H1 (cell line): ENCODE data around the gene ASXL2. TPM values are rescaled to one million over a fixed set of nuclear protein-coding genes. Genes with fewer than 3 reads are reported as not detected.

Experiments used
- CTCF ChIA-PET: fragments of 300-600 bp; sonication (Branson Sonifier 250); formaldehyde crosslinking; loops from one replicate; lab custom pipeline; 2021; ENCODE audit not compliant: partially characterized antibody; lab: Charles Lee
- POLR2A ChIA-PET: fragments of 300-600 bp; sonication (Branson Sonifier 250); formaldehyde crosslinking; loops from one replicate; lab custom pipeline; 2021; ENCODE audit warnings: inconsistent platforms; ENCODE audit not compliant: partially characterized antibody; lab: Charles Lee
- DNase-seq, 2 experiments: peaks; one replicate each; pipeline versions ENCODE4 v3.0.0 to v3.0.0-alpha.2; 2010 to 2022; ENCODE audit warnings: low spot score in 2 of 2, low read depth in 1 of 2, mixed read lengths in 1 of 2
- FAIRE-seq: peaks from 2 replicates; lab custom pipeline; 2011; peaks lifted over from hg19 to GRCh38; lab: Jason Lieb, UNC
- H2AFZ ChIP-seq: 2 replicates; pipeline ENCODE4 v1.8.1; 2012; ENCODE audit warnings: low read length, inconsistent platforms
- H2AK5ac ChIP-seq: 2 replicates; pipeline ENCODE4 v1.6.1; 2013; ENCODE audit warnings: low read depth, low read length
- H2BK120ac ChIP-seq: replicated peaks from 2 replicates; pipeline ENCODE3; 2013; ENCODE audit warnings: low read depth, low read length, inconsistent platforms
- H2BK12ac ChIP-seq: 2 replicates; pipeline ENCODE4 v1.6.1; 2013; ENCODE audit warnings: low read depth, low read length
- H2BK15ac ChIP-seq: 2 replicates; pipeline ENCODE4 v1.6.1; 2013; ENCODE audit warnings: low read length
- H2BK20ac ChIP-seq: 2 replicates; pipeline ENCODE4 v1.6.1; 2013; ENCODE audit warnings: low read length
- H2BK5ac ChIP-seq: 2 replicates; pipeline ENCODE4 v1.6.1; 2013; ENCODE audit warnings: low read depth, low read length
- H3K14ac ChIP-seq: 2 replicates; pipeline ENCODE4 v1.6.1; 2013; ENCODE audit warnings: inconsistent platforms; ENCODE audit not compliant: insufficient read length
- H3K18ac ChIP-seq: 2 replicates; pipeline ENCODE4 v1.6.1; 2013; ENCODE audit warnings: low read length; ENCODE audit errors: extremely low read depth
- H3K23ac ChIP-seq: 2 replicates; pipeline ENCODE4 v1.6.1; 2013; ENCODE audit warnings: inconsistent platforms; ENCODE audit not compliant: insufficient read length
- H3K23me2 ChIP-seq: 2 replicates; pipeline ENCODE4 v1.6.1; 2013; ENCODE audit warnings: low read depth, low read length
- H3K27ac ChIP-seq: 2 replicates; pipeline ENCODE4 v1.6.1; 2011; ENCODE audit warnings: low read depth, low read length, inconsistent platforms
- H3K27me3 ChIP-seq, 4 experiments: replicated peaks in 1 of 4; 1 replicate in 1 of 4; 2 replicates in 3 of 4; pipeline versions ENCODE4 v1.6.1 to v1.8.1; 2011 to 2013; ENCODE audit warnings: low read length in 3 of 4, mild to moderate bottlenecking in 3 of 4, inconsistent platforms in 2 of 4, mixed read lengths in 2 of 4, moderate library complexity in 1 of 4; ENCODE audit not compliant: control insufficient read depth in 3 of 4, insufficient read depth in 3 of 4; ENCODE audit errors: extremely low read depth in 1 of 4
- H3K36me3 ChIP-seq, 4 experiments: 2 replicates each; pipeline versions ENCODE4 v1.6.1 to v1.8.1; 2011 to 2013; ENCODE audit warnings: mild to moderate bottlenecking in 4 of 4, low read length in 3 of 4, moderate library complexity in 2 of 4, control low read depth in 1 of 4, inconsistent platforms in 1 of 4; ENCODE audit not compliant: insufficient read depth in 4 of 4, control insufficient read depth in 2 of 4
- H3K4ac ChIP-seq: replicated peaks from 2 replicates; pipeline ENCODE3; 2013; ENCODE audit warnings: low read length, low read depth, mixed read lengths, inconsistent platforms; ENCODE audit not compliant: insufficient read length
- H3K4me1 ChIP-seq, 4 experiments: replicated peaks in 1 of 4; 1 replicate in 1 of 4; 2 replicates in 3 of 4; pipeline versions ENCODE4 v1.6.1 to v1.8.1; 2011 to 2013; ENCODE audit warnings: low read length in 3 of 4, inconsistent platforms in 2 of 4, mixed read lengths in 1 of 4; ENCODE audit not compliant: insufficient read depth in 4 of 4, control insufficient read depth in 3 of 4
- H3K4me2 ChIP-seq, 2 experiments: 2 replicates each; pipeline versions ENCODE4 v1.6.1 to v1.8.1; 2011 to 2013; ENCODE audit warnings: low read depth in 2 of 2, low read length in 2 of 2, control low read depth in 1 of 2, inconsistent platforms in 1 of 2, mild to moderate bottlenecking in 1 of 2; ENCODE audit not compliant: insufficient read depth in 1 of 2
- H3K4me3 ChIP-seq, 4 experiments: fragments of 200-600, 300-600 bp in 1 of 4; sonication (generic), shearing (Covaris generic), sonication (Bioruptor Twin) in 1 of 4; 2 replicates each; pipeline versions ENCODE4 v1.5.1 to v1.8.1; 2011 to 2016; ENCODE audit warnings: low read length in 4 of 4, low read depth in 3 of 4, control low read depth in 2 of 4, inconsistent platforms in 2 of 4, mild to moderate bottlenecking in 2 of 4, mixed read lengths in 1 of 4, moderate library complexity in 1 of 4; ENCODE audit not compliant: insufficient read depth in 2 of 4; ENCODE audit errors: extremely low read depth in 1 of 4
- H3K56ac ChIP-seq: replicated peaks from 2 replicates; pipeline ENCODE3; 2013; ENCODE audit warnings: low read depth, mild to moderate bottlenecking, mixed read lengths, low read length, inconsistent platforms; ENCODE audit not compliant: insufficient read length
- H3K79me1 ChIP-seq: 2 replicates; pipeline ENCODE4 v1.6.1; 2013; ENCODE audit warnings: low read depth, low read length, control low read depth
- H3K79me2 ChIP-seq, 2 experiments: 2 replicates each; pipeline versions ENCODE4 v1.6.1 to v1.8.1; 2012 to 2013; ENCODE audit warnings: low read length in 2 of 2, mild to moderate bottlenecking in 2 of 2, inconsistent platforms in 1 of 2; ENCODE audit not compliant: insufficient read depth in 2 of 2, control insufficient read depth in 1 of 2
- H3K9ac ChIP-seq, 4 experiments: replicated peaks in 1 of 4; 1 replicate in 1 of 4; 2 replicates in 3 of 4; pipeline versions ENCODE4 v1.6.1 to v1.8.1; 2011 to 2013; ENCODE audit warnings: low read depth in 3 of 4, low read length in 3 of 4, control low read depth in 2 of 4, mild to moderate bottlenecking in 2 of 4, moderate library complexity in 2 of 4, inconsistent platforms in 1 of 4; ENCODE audit errors: extremely low read depth in 1 of 4
- H3K9me3 ChIP-seq, 2 experiments: 2 replicates each; pipeline versions ENCODE4 v1.6.1 to v1.8.1; 2012 to 2013; ENCODE audit warnings: mild to moderate bottlenecking in 2 of 2, moderate library complexity in 2 of 2, control low read depth in 1 of 2, inconsistent platforms in 1 of 2, low read depth in 1 of 2, low read length in 1 of 2, mixed read lengths in 1 of 2; ENCODE audit not compliant: insufficient read depth in 2 of 2
- H4K20me1 ChIP-seq, 2 experiments: replicated peaks in 1 of 2; 2 replicates each; pipeline versions ENCODE3 to v1.8.1; 2011 to 2013; ENCODE audit warnings: inconsistent platforms in 2 of 2, low read length in 2 of 2, mild to moderate bottlenecking in 1 of 2; ENCODE audit not compliant: insufficient read depth in 2 of 2, control insufficient read depth in 1 of 2
- H4K5ac ChIP-seq: 2 replicates; pipeline ENCODE4 v1.6.1; 2013; ENCODE audit warnings: low read length, low read depth, mixed read lengths, inconsistent platforms; ENCODE audit not compliant: insufficient read length
- H4K8ac ChIP-seq: 2 replicates; pipeline ENCODE4 v1.8.0; 2013; ENCODE audit warnings: mild to moderate bottlenecking, moderate library complexity, low read length, inconsistent platforms; ENCODE audit not compliant: insufficient read depth; ENCODE audit errors: extremely low read depth
- H4K91ac ChIP-seq: replicated peaks from 2 replicates; pipeline ENCODE3; 2013; ENCODE audit warnings: low read length, mixed read lengths, inconsistent platforms; ENCODE audit not compliant: insufficient read length
- ASH2L ChIP-seq: fragments of 200-600, 300-600 bp; sonication (generic); IDR thresholded peaks from one replicate; pipeline ENCODE4 v1.7.1; 2017; ENCODE audit warnings: low read length
- BCL11A ChIP-seq, 2 experiments: IDR thresholded peaks; one replicate each; pipeline ENCODE4 v1.6.1; 2011; ENCODE audit warnings: low read depth in 2 of 2, low read length in 2 of 2, mild to moderate bottlenecking in 2 of 2
- GABPA ChIP-seq: IDR thresholded peaks from 2 replicates; pipeline ENCODE4 v1.6.1; 2011; ENCODE audit warnings: mild to moderate bottlenecking, low read length, moderate library complexity, borderline replicate concordance; ENCODE audit not compliant: insufficient read depth
- JUND ChIP-seq: IDR thresholded peaks from 2 replicates; pipeline ENCODE4 v1.6.1; 2011; ENCODE audit warnings: mild to moderate bottlenecking, improper control_type of control experiment, low read length
- KDM5A ChIP-seq: fragments of 200-600 bp; IDR thresholded peaks from 2 replicates; pipeline ENCODE4 v1.7.1; 2012; ENCODE audit warnings: mild to moderate bottlenecking, low read length, inconsistent platforms, mixed read lengths
- NANOG ChIP-seq: IDR thresholded peaks from 2 replicates; pipeline ENCODE4 v1.6.1; 2011; ENCODE audit warnings: low read length, low read depth, mild to moderate bottlenecking, inconsistent platforms; ENCODE audit not compliant: insufficient read depth, poor library complexity, severe bottlenecking
- NRF1 ChIP-seq: IDR thresholded peaks from 2 replicates; pipeline ENCODE4 v1.6.1; 2011; ENCODE audit warnings: mild to moderate bottlenecking, low read depth, low read length, improper control_type of control experiment
- PHF8 ChIP-seq: fragments of 200-600 bp; sonication (generic); conservative IDR thresholded peaks from 2 replicates; pipeline ENCODE4 v1.7.1; 2012; ENCODE audit warnings: low read depth, mild to moderate bottlenecking, inconsistent platforms, low read length, moderate library complexity
- POLR2A ChIP-seq, 2 experiments: IDR thresholded peaks; 1 replicate in 1 of 2; 2 replicates in 1 of 2; pipeline ENCODE4 v1.6.1; 2011; ENCODE audit warnings: low read depth in 2 of 2, low read length in 2 of 2, mild to moderate bottlenecking in 2 of 2; ENCODE audit errors: control extremely low read depth in 1 of 2
- RFX5 ChIP-seq: IDR thresholded peaks from 2 replicates; pipeline ENCODE4 v1.6.1; 2011; ENCODE audit warnings: low read depth, low read length, improper control_type of control experiment, borderline replicate concordance
- RXRA ChIP-seq: IDR thresholded peaks from 2 replicates; pipeline ENCODE4 v1.6.1; 2011; ENCODE audit warnings: low read depth, mild to moderate bottlenecking, low read length, moderate library complexity; ENCODE audit not compliant: insufficient read depth
- SIX5 ChIP-seq: IDR thresholded peaks from 2 replicates; pipeline ENCODE4 v1.6.1; 2011; ENCODE audit warnings: mild to moderate bottlenecking, low read depth, low read length
- SP4 ChIP-seq: IDR thresholded peaks from 2 replicates; pipeline ENCODE4 v1.6.1; 2012; ENCODE audit warnings: low read length, inconsistent platforms
- TAF7 ChIP-seq: optimal IDR thresholded peaks from 2 replicates; pipeline ENCODE3; 2011; ENCODE audit warnings: low read depth, mild to moderate bottlenecking, inconsistent platforms, low read length, moderate library complexity, borderline replicate concordance
- TCF12 ChIP-seq: IDR thresholded peaks from 2 replicates; pipeline ENCODE4 v1.6.1; 2011; ENCODE audit warnings: low read depth, mild to moderate bottlenecking, low read length
- YY1 ChIP-seq: IDR thresholded peaks from 2 replicates; pipeline ENCODE4 v1.6.1; 2011; ENCODE audit warnings: low read depth, mild to moderate bottlenecking, low read length
- WGBS, 2 experiments: shearing (Covaris generic) in 1 of 2; methylation state at CpG; one replicate each; pipeline versions ENCODE4 v1.1.6 to v1.1.7; 2013 to 2015; ENCODE audit warnings: low lambda C conversion rate in 2 of 2, mixed read lengths in 2 of 2, inconsistent platforms in 1 of 2, low coverage in 1 of 2, missing lambda C conversion rate in 1 of 2; ENCODE audit not compliant: insufficient replicate concordance in 2 of 2, insufficient coverage in 1 of 2, insufficient read length in 1 of 2; ENCODE audit errors: extremely low coverage in 1 of 2, missing lambda C conversion rate in 1 of 2; 5-methylcytosine and 5-hydroxymethylcytosine counted together
- polyA plus RNA-seq, 7 experiments: library from polyadenylated mRNA; depleted of rRNA in 3 of 7; stranded (reverse) in 5 of 7; unstranded in 2 of 7; fragments of >200 nt in 5 of 7; fragments of 200-250 nt in 2 of 7; gene quantifications; 1 replicate in 5 of 7; 2 replicates in 1 of 7; 4 replicates in 1 of 7; pipeline versions ENCODE4 v1.2.1 to v1.2.3, GENCODE V29; 2011 to 2013; ENCODE audit warnings: missing spikeins in 2 of 7, mixed read lengths in 2 of 7
- total RNA-seq: library from RNA; stranded (reverse); fragmentation: NEBNext Ultra II Directional; extraction: Animal tissue kit (Norgen Biotek cat#: 25700); gene quantifications from 2 replicates; pipeline ENCODE4 v1.2.1, GENCODE V29; 2021

Gene ASXL2
- total and polyA plus RNA-seq, 2 of the 8 experiments (the other 6 are each of a cell fraction or from before 2014, with no cell fraction given), result 7.2 to 41.3 TPM

- no peak overlapping the region for H3K56ac ChIP-seq
- H3K23me2 ChIP-seq, result no peaks in the 10 kb centered on the region
- POLR2A ChIA-PET, result no interaction called here
- H3K9me3 ChIP-seq, result no peaks in the 10 kb centered on the region; a peak in 1 of 4 replicates
- no peak overlapping the region for H3K23ac ChIP-seq
- H3K4me2 ChIP-seq, result no peak overlapping the region
- H3K18ac ChIP-seq, result no peak overlapping the region
- no peak overlapping the region for H2BK20ac ChIP-seq
- no peak overlapping the region for H2BK12ac ChIP-seq
- H3K4me3 ChIP-seq, result no peak overlapping the region
- no peak overlapping the region for H2BK120ac ChIP-seq
- no peak overlapping the region for H3K14ac ChIP-seq
- no peaks in the 10 kb centered on the region for H3K79me2 ChIP-seq
- 96% methylated on average over 6 of the region's 6 CpGs; no CpG with 5 or more reads in 1 of the 2 experiments for WGBS, 2 experiments
- H4K8ac ChIP-seq, result no peak overlapping the region; the same call in 1 of the 2 replicates
- H3K9ac ChIP-seq, result no peak overlapping the region
- H2AFZ ChIP-seq, result no peak overlapping the region
- no peaks in the 10 kb centered on the region for H3K79me1 ChIP-seq
- H3K4me1 ChIP-seq, result no peaks in the 10 kb centered on the region
- H4K20me1 ChIP-seq, result no peaks in the 10 kb centered on the region
- H3K27me3 ChIP-seq, result no peaks in the 10 kb centered on the region
- H3K36me3 ChIP-seq, result no peaks in the 10 kb centered on the region
- no peak for TF ChIP-seq SP4
- TF ChIP-seq PHF8, result no peak
- no peak for TF ChIP-seq SIX5
- TF ChIP-seq KDM5A, result no peak
- TF ChIP-seq TCF12, result no peak
- TF ChIP-seq YY1, result no peak
- no peak for TF ChIP-seq POLR2A (IDR thresholded peaks at IDR 0.05; ENCODE audit: control extremely low read depth in 1 of 2, low read depth in 2 of 2, low read length in 2 of 2)
- TF ChIP-seq TAF7, result no peak
- TF ChIP-seq NANOG, result no peak
- no peak for TF ChIP-seq RXRA
- no peak for TF ChIP-seq ASH2L
- TF ChIP-seq GABPA, result no peak
- no peak for TF ChIP-seq RFX5
- TF ChIP-seq JUND, result no peak
- TF ChIP-seq NRF1, result no peak
- no peak for TF ChIP-seq BCL11A (IDR thresholded peaks at IDR 0.05; ENCODE audit: low read depth in 2 of 2, low read length in 2 of 2)
- no peak overlapping the region for H2BK15ac ChIP-seq
- H4K91ac ChIP-seq, result no peak overlapping the region
- no peak overlapping the region for H2BK5ac ChIP-seq
- FAIRE-seq (no peak), DNase-seq (no peak)
- no peak overlapping the region for H2AK5ac ChIP-seq
- H3K4ac ChIP-seq, result no peak overlapping the region
- CTCF ChIA-PET, result interaction anchor here (0.5 kb wide), 1 partner anchor 1579 kb away, joined by 3 read pairs; no protein-coding TSS in a partner anchor
- H3K27ac ChIP-seq, result no peak overlapping the region
- no peak overlapping the region for H4K5ac ChIP-seq
Observed at GRCh38 chr2:25724756-25725155, 153.5 kb downstream of the ASXL2 start.
